ENCODE measurements around the gene CAPZA2.

GRCh38 chr7:116897661-116898060 is 35.3 kb downstream of the CAPZA2 start:
- no peak for TF ChIP-seq CTCF (IDR thresholded peaks at IDR 0.05 in 2 of 3, conservative IDR thresholded peaks at IDR 0.05 in 1 of 3; ENCODE audit: control insufficient read depth in 2 of 3, extremely low read depth in 1 of 3, insufficient read depth in 1 of 3, low read depth in 3 of 3, low read length in 3 of 3)
- TF ChIP-seq CREB1 (IDR thresholded peaks at IDR 0.05; ENCODE audit: low read depth): no peak
- no peak for TF ChIP-seq SMC3 (IDR thresholded peaks at IDR 0.05; ENCODE audit: borderline replicate concordance, low read length)
- no peak for TF ChIP-seq SIN3A (IDR thresholded peaks at IDR 0.05; ENCODE audit: low read depth, low read length)
- TF ChIP-seq BCLAF1 (IDR thresholded peaks at IDR 0.05): no peak
- no peak for TF ChIP-seq IKZF2 (IDR thresholded peaks at IDR 0.05)
- TF ChIP-seq EP300 (IDR thresholded peaks at IDR 0.05; ENCODE audit: borderline replicate concordance in 1 of 2, control insufficient read depth in 1 of 2, low read depth in 2 of 2, low read length in 2 of 2): no peak
- TF ChIP-seq HDAC6 (IDR thresholded peaks at IDR 0.05; ENCODE audit: unreplicated experiment): no peak

Measured in GM12878 (cell line).